ENCODE measurements around the gene RPS10. TPM values are rescaled to one million over a fixed set of nuclear protein-coding genes. Genes with fewer than 3 reads are reported as not detected.
"Not testable (repeated sequence)": the region's sequence is repeated elsewhere in the genome, so short reads cannot be mapped to it uniquely, and the experiment has no call there.

Gene RPS10
- total RNA-seq, 1 donor from 2014 or later, result 542 TPM

DNA sequence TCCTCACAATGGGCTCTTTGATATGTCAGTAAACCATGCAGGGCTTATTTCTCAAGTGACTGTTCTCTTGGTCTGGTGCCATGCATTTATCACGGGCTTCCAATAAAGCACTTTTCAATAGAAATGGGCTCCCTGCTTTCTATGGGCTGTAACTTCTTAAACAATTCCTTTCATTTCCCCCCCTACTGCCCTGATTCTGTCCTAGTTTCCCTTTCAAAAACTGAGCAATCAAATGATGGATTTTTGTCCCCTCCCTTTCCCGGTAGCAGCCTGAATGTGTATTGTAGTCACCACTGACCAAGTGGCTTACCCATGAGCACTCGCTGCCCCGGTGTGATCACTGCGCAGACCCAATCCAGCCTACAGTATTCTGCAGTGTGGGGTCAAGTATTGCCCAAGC, 13.9 kb downstream of the RPS10 start:
- intact Hi-C loops (cut with DNase I), result loop anchor here (10.0 kb wide), 1 partner anchor 247 kb away; no protein-coding TSS in a partner anchor
- DNase-seq (ENCODE audit: low spot score), result no peak

DNA sequence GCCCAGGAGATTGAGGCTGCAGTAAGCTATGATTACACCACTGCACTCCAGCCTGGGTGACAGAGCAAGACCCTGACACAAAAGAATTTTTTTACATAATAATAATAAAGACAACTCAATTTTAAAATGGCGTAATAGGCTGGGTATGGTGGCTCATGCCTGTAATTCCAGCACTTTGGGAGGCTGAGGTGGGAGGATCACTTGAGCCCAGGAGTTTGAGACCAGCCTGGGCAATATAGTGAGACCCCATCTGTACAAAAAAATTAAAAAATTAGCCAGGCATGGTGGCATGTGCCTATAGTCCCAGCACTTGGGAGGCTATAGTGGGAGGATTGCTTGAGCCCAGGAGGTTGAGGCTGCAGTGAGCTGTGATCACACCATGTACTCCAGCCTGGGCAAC, 18.0 kb downstream of the RPS10 start:
- intact Hi-C loops (cut with DNase I); DNase-seq (ENCODE audit: low spot score): not testable (repeated sequence)

DNA sequence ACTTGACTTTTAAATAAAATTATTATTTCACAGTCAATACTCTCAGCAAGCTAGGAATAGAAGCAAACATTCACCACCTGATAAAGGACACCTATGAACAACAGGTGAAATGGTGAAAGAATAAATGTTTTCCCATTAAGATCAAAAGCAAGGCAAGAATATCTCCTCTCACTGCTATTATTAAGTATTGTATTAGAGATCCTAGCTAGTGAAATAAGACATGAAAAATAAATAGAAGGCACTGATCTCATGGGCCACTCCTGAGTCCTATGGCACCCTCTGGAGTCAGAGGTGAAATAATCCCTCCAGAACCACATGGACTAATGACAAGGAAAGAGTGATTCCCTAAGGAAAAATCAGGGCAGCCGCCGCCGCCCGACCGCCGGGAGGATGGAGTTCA, 29.4 kb downstream of the RPS10 start:
- DNase-seq (ENCODE audit: low spot score), result no peak
- intact Hi-C loops (cut with DNase I), result no loop called here

DNA sequence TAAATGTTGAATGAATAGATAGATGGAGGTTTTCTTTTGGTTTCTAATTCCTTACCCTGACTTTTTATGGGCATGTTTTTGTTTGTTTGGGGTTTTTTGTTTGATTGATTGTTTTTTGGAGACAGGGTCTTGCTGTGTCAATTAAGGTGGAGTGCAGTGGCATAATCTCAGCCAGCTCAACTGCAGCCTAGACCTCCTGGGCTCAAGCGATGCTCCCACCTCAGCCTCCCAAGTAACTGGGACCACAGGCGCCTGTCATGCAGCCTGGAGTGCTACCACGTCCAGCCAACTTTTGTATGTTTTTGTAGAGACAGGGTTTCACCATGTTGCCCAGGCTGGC, 31.9 kb downstream of the RPS10 start:
- no peak for DNase-seq (ENCODE audit: low spot score)
- intact Hi-C loops (cut with DNase I), result loop anchor here (5.0 kb wide), 2 partner anchors 57 to 92 kb away; no protein-coding TSS in a partner anchor

DNA sequence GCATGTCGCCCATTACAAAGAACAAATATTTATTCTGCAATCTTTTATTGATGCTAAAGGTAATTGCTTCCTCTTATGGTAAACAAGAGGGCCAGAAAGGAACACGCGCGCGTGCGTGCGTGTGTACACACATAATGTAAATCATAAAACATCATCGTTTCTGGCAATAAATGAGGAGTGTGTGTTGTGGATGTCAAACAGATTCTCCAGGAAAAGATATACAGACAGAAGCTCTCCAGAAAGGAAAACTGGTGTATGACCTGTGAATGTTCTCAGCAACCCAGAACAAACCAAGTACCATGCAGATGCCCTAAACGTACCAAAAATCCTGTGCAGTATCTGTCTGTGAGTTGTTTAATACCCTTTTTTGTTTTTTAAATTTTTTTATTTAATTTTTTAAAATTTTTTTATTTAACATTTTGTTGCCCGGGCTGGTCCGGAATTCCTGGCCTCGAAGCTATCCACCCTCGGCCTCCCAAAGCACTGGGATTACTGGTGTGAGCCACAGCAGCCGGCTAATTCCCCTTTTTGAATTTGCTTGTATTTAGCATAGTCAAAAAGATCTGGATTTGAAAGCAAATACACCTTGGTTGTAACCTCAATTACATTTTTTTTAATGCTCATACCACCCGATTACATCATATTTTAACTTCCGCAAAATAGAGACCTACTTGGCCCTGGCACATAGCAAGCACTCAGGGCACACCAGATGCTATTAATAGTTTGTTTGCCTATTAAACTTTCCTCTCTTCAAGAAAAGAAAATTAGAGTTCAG, 32.5 kb downstream of the RPS10 start:
- no peak for DNase-seq (ENCODE audit: low spot score)

DNA sequence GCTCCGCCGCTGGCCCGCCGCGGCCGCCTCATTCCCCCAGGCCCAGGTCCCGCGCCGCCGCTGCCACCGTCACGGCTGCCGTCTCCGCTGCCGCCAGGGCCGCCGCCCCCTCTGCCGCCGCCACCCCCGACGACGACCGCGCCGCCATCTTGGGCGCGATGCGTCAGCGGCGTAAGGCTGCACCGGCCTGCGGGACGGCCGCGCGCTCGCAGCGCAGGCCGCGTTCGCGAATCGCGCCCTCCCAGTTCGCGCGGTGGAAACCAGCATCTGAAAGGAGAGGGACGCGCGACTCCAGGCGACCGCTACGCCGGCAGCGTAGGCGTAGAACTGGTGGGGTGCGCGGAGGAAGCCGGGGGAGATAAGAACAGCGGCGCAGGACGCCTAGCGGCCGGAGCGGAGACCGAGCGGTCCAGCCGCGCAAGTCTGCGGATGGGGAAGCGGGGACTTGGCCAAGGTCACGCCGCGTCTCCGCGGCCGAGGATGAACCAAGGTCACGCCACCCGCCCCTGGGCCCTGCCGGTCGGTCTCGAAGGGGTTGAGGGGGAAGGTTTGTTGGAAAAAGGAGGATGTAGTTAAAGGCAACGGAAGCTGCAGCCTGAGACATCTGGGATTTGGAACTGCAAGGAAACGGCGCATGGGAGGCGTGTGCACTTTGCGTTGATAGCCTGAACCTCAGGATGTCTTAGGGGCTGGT, 33.2 kb downstream of the RPS10 start, which contains the start of gene NUDT3:
NUDT3 (minus strand) TSS at position 173 of the 694 bp plus-strand sequence. CDS start 307 bp downstream, outside the sequence.
- peak; percentile 97 for DNase-seq (ENCODE audit: low spot score)
- intact Hi-C loops (cut with DNase I), result loop anchor here (5.0 kb wide), 2 partner anchors 55 to 90 kb away; no protein-coding TSS in a partner anchor

More for the DNA sequence above, 32.5 kb downstream of the RPS10 start:
- intact Hi-C loops (cut with DNase I), result loop anchor here (5.0 kb wide), 2 partner anchors 56 to 91 kb away; no protein-coding TSS in a partner anchor

DNA sequence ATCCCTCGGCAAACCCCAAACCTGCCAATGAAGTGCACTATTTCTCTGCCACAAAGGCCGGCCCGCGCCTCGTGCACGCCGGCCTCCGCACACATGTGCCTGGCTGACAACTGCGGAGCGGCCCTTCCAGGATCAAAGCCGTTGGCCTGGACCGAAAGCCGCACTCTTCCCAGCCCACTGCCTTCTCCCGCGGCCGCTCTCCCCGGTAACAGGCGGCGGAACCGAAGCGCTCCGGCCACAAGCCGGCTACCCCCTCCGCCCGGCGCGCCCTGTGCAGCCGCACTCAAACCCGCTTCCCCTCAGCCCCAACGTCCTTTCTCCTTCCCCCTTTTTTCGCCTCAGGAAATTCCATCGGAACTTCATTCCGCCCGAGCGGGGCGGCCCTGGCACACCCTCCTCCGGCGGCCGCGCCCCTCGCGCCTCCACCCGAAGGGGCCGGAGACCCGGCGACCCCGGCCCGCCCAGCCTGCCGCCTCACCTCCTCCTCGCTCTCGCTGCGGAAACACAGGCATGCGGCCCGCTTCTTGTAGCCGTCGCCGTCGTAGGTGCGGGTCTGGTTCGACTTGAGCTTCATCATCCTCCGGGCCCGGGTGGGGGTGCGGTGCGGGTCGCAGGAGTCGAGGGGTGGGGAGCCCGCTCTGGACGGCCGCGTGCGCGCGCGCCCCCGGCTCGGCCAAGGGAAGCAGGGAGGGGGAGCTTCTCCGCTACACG, 33.9 kb downstream of the RPS10 start:
- intact Hi-C loops (cut with DNase I), result loop anchor here (1.0 to 5.0 kb wide), 3 partner anchors 55 to 143 kb away; partner anchors contain the start of gene SMIM29
- peak; percentile 83 for DNase-seq (ENCODE audit: low spot score)

DNA sequence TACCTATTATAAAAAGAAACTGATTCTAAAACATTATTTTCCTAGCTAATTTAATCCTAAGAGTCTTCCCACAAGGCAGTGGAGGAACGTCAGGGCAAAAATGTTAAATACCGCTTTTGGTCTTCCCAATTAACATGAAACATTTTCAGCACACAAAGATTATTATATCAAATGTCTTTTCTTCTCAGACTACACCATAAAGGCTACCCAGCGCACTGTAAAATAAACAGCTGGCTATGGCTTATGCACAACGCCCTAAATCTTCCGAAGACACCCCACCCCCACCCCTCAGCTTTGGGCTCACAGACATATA, 34.4 kb downstream of the RPS10 start:
- no peak for DNase-seq (ENCODE audit: low spot score)
- intact Hi-C loops (cut with DNase I), result loop anchor here (1.0 to 5.0 kb wide), 3 partner anchors 54 to 142 kb away; partner anchors contain the start of gene SMIM29

DNA sequence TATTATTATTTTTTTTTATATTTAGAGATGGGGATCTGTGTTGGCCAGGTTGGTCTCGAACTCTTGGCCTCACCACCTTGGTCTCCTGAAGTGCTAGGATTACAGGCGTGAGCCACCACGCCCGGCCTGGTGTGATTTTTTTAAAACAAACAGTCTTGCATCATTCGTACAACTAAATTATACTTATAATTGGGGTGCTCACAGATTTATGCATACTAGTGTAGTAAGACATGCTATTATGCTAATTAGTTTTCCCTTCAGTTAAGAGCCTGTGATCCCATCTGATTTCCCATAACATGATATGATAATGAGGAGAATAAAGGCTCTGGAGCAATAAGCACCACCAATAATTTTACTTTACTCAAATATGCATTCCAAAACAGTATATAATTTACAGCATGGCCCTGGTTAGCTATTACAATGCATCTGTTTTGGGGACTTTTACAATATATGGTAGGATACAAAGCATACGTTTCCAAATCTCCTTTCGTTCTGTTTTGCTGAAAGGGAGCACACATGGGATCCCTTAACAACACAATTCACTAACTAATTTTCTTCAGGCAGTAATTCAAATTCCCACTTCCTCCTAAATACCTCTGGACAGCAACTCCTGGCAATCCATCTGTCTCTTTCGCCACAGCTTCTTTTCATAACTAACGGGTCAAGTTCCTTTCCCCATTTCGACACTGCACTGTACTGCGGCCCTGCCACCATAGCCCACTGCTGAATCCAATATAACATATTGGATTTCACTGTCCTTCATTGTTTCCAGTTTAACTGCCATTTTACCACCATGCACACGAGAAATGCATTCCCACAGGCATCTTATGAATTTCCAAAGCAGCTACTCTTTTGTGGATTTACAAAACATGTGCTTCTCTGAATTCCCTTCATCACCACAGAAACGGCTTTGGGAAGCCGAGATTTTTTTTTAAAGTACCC, 35.1 kb downstream of the RPS10 start:
- intact Hi-C loops (cut with DNase I), result loop anchor here (1.0 to 5.0 kb wide), 3 partner anchors 54 to 142 kb away; partner anchors contain the start of gene SMIM29
- DNase-seq (ENCODE audit: low spot score), result no peak

DNA sequence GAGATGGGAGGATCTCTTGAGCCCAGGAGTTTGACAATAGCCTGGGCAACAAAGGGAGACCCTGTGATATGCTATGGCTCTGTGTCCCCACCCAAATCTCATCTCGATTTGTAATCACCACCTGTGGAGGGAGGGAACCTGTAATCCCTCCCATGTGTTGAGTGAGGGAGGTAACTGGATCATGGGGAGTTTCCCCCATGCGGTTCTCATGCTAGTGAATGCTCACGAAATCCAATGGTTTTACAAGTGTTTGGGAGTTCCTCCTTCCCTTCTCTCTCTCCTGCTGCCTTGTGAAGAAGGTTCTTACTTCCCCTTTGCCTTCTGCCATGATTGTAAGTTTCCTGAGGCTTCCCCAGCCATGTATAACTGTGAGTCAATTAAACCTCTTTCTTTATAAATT, 36.8 kb downstream of the RPS10 start:
- intact Hi-C loops (cut with DNase I), result no loop called here
- no peak for DNase-seq (ENCODE audit: low spot score)

DNA sequence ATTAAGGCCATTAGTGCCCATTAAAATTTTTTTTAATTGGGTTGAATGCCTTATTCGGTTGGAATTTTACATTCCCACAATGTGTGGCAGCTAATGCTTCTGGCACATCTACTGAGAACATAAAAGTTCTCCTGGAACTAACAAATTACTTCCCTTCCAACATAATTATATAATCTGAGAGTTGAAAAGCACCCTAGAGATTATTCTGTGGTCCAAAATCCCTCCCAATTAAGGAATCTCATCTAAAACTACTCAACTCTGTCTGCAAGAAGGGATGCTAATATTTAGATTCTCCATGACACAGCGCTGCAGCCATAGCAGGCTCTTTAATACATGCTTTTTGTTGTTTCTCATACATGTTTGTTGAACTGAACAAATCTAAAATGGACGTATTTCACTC, 37.4 kb downstream of the RPS10 start:
- intact Hi-C loops (cut with DNase I), result no loop called here

DNA sequence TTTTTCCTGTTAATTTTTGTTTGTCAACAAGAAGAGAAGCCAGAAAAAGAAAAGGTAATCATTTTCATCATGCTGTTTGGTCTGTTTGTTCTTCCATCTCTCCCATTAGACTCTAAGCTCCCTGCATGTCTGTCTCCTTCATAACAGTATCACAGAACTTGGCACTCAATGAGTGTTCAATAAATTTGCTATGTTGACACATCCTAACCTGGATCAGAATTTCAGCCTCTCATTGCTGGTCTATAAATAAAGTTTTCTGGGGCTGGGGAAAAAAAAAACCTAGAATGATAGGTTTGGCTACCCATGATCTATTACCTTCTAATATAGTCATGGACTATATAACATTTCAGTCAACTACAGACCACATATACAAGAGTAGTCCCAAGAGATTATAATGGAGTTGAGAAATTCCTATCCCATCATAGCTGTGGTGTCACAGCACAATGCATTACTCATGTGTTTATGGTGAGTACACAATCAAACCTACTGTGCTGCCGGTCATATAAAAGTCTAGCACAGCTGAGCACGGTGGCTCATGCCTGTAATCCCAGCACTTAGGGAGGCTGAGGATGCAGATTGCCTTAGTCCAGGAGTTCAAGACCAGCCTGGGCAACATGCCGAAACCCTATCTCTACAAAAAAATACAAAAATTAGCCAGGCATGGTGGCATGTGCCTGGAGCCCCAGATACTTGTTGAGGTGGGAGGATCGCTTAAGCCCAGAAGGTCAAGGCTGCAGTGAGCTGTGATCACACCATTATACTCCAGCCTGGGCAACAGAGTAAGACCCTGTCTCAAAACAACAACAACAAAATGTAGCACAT, 39.3 kb downstream of the RPS10 start:
- intact Hi-C loops (cut with DNase I), result no loop called here
- DNase-seq (ENCODE audit: low spot score), result no peak

More for the DNA sequence above, 37.4 kb downstream of the RPS10 start:
- DNase-seq (ENCODE audit: low spot score), result no peak

DNA sequence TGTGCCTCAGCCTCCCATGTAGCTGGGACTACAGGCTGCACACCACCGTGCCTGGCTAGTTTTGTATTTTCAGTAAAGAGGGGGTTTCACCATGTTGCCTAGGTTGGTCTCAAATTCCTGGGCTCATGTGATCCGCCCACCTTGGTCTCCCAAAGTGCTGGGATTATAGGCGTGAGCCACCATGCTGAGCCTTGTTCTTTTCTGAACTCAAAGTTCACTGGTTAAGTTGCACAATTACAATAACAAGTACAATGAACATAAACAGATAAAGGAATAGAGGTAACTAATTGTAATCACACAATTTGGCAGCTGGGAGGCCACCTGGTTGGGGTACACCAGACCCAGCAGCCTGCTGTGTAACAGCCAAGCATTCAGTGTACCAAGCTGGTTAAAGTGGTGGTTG, 40.1 kb downstream of the RPS10 start:
- DNase-seq (ENCODE audit: low spot score), result no peak
- intact Hi-C loops (cut with DNase I), result no loop called here

DNA sequence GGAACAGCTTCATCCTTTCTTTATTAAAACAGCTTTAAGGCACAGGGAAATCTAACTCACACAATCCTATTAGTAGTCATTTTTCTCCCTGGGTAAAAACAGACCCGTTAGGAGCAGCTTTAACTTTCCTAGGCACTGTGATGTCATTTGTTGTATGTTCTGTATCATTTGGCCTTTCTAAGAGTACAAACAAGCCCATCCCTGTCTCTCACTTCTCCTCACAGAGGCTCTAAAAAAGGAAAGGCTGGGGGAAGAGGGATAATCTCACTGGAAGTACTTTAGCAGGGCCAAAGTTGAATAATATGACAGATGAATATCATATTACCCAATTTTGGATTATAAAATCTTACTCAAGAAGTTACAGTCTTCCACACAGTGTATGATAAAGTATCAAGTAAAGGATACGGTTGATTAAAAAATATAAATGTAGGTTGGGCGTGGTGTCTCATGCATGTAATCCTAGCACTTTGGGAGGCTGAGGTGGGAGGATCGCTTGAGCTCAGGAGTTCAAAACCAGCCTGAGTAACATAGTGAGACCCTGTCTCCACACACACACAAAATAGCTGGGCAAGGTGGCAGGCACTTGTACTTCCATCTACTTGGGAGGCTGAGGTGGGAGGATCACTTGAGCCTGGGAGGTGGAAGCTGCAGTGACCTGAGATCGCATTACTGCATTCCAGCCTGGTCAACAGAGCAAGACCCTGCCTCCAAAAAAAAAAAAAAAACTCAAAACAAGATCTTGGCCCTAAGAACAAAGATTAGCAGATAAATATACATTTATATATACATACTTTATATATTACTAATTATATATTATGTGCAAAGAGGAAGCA, 41.3 kb downstream of the RPS10 start:
- DNase-seq (ENCODE audit: low spot score), result no peak
- intact Hi-C loops (cut with DNase I), result no loop called here

DNA sequence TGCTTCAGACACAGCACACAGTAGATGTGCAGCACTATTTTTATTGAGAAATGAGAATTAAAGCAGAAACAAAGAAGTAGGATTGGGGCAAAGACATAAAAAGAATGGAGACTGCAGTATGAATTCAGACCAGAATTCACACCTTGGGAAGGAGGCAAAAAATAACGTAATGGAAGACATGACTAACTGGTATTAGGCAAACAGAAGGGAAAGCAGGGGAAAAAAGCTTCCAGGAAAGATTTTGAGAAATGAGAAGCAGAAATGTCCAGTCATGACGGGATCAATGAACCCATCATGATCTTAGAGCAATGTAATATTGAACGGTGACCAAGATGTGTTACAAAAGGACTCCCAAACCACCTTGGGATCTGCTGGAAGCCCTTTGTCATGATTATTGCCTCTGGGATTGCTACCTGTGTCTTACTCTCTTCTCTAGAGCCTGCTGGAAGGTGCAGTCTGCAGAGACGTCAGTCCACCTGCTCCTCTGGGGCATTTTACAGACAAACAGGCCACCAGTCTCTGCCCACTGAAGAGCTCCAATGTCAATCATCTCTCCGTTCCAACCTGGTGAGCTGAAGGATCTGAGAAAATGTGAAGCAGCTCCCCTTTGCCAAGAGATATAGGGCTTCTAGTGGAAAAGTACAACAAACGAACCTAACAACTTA, 42.1 kb downstream of the RPS10 start:
- intact Hi-C loops (cut with DNase I), result no loop called here
- no peak for DNase-seq (ENCODE audit: low spot score)

DNA sequence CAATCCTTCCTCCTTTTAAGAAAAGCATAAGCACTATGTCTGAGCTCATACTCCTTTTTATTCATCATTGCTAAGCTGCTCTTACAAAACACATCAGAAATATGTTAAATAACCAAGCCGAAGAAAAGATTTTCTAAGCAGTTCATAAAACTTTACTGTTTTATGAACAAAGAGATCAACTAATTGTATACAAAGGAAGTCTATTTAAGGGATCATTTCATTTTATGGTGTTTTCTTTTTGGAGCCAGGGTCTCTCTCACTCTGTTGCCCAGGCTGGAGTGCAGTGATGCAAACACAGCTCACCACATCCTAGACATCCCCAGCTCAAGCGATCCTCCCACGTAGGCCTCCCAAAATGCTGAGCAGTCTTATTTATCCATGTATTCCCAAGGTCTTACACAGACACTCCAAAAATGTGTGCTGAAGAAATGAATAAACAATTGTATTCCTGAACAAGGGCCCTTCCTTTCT, 42.7 kb downstream of the RPS10 start:
- intact Hi-C loops (cut with DNase I), result no loop called here
- DNase-seq (ENCODE audit: low spot score), result no peak

DNA sequence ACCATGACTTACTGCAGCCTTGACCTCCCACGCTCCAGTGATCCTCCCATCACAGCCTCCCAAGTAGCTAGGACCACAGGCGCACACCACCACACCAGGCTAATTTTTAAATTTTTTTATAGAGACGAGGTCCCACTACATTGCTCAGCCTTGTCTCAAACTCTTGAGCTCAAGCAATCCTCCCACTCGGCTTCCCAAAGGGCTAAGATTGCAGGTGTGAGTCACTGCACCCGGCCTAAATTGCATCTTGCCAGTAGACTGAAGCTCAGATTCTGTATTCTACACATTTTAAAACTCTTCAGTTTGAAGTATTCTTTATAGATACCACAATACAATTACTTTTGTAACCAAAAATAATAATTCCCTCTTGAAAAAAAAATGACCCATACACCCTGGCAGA, 44.8 kb downstream of the RPS10 start:
- intact Hi-C loops (cut with DNase I), result no loop called here

More for the DNA sequence above, 44.8 kb downstream of the RPS10 start:
- DNase-seq (ENCODE audit: low spot score), result no peak

Data from cardiac septum (tissue), 1 donor.